Stomach (tissue), 4 donors: ENCODE measurements around the gene KIF3B.

ENCODE experiments used
- CTCF ChIP-seq, 7 experiments: fragments of 450-650 bp in 4 of 7; fragments of 200-600 bp in 3 of 7; sonication (generic) in 3 of 7; IDR thresholded peaks; one replicate each; pipeline ENCODE4 v1.5.1; 2016 to 2019; ENCODE audit warnings: antibody characterized with exemption in 7 of 7, control low read depth in 2 of 7, mild to moderate bottlenecking in 1 of 7
- POLR2AphosphoS5 ChIP-seq, 3 donors: sonication (generic); formaldehyde crosslinking; IDR thresholded peaks; one replicate each; pipeline ENCODE4 v1.6.1; 2016; ENCODE audit warnings: antibody characterized with exemption in 3 of 3

- TF ChIP-seq CTCF (IDR thresholded peaks at IDR 0.05) (no peak), POLR2AphosphoS5 (IDR thresholded peaks at IDR 0.05) (no peak)
Observed at GRCh38 chr20:32368323-32368722, 90.9 kb downstream of the KIF3B start.
